MCF 10A (cell line): Measurements from ENCODE around the gene C2orf78. TPM values are rescaled to one million over a fixed set of nuclear protein-coding genes. Genes with fewer than 3 reads are reported as not detected.

ENCODE experiments used
- BruUV-seq: library from RNA; stranded (reverse); fragments of 400-500 nt; replicated peaks from 2 replicates; lab custom pipeline; 2021; lab: Mats Ljungman, UMichigan
- CTCF ChIA-PET: fragments of 300-600 bp; sonication (Branson Sonifier 250); formaldehyde crosslinking; extraction: SDS; loops from one replicate; lab custom pipeline; 2021; ENCODE audit warnings: antibody characterized with exemption, inconsistent platforms; lab: Yijun Ruan, JAX
- POLR2A ChIA-PET: fragments of 300-600, 350-650 bp; sonication (Branson Sonifier 250); formaldehyde crosslinking; extraction: SDS; loops from one replicate; lab custom pipeline; 2020; ENCODE audit warnings: antibody characterized with exemption, inconsistent platforms; lab: Yijun Ruan, JAX
- DNase-seq: peaks from one replicate; pipeline ENCODE4 v3.0.0-alpha.2; 2018; ENCODE audit not compliant: unreplicated experiment
- H3K27ac Mint-ChIP-seq: one replicate; pipeline ENCODE4 v1.8.0; 2022; ENCODE audit warnings: mild to moderate bottlenecking, low read depth, mixed read lengths; ENCODE audit not compliant: unreplicated experiment
- H3K27me3 Mint-ChIP-seq: one replicate; pipeline ENCODE4 v1.8.0; 2022; ENCODE audit warnings: mixed read lengths; ENCODE audit not compliant: insufficient read depth, unreplicated experiment
- H3K36me3 Mint-ChIP-seq: one replicate; pipeline ENCODE4 v1.8.0; 2022; ENCODE audit warnings: mild to moderate bottlenecking, moderate library complexity, mixed read lengths; ENCODE audit not compliant: insufficient read depth, unreplicated experiment
- H3K4me1 Mint-ChIP-seq: one replicate; pipeline ENCODE4 v1.8.0; 2022; ENCODE audit warnings: mixed read lengths; ENCODE audit not compliant: insufficient read depth, unreplicated experiment
- H3K4me3 Mint-ChIP-seq: one replicate; pipeline ENCODE4 v1.8.0; 2022; ENCODE audit warnings: mild to moderate bottlenecking, moderate library complexity, mixed read lengths; ENCODE audit not compliant: unreplicated experiment
- H3K9me3 Mint-ChIP-seq: one replicate; pipeline ENCODE4 v1.8.0; 2022; ENCODE audit warnings: mixed read lengths; ENCODE audit not compliant: unreplicated experiment
- intact Hi-C: fragments of 100-400 bp; cut with micrococcal nuclease; formaldehyde crosslinking; loops from 2 replicates; pipeline ENCODE4 v1.14.1; 2022
- total RNA-seq: library from RNA; stranded (reverse); gene quantifications from 2 replicates; pipeline ENCODE4 v1.2.3, GENCODE V29; 2022
- TF ChIP-seq, protein P1 (sequence below): fragments of 200-600 bp; IDR thresholded peaks from one replicate; pipeline ENCODE4 v1.8.0; 2022; ENCODE audit warnings: antibody characterized with exemption, mild to moderate bottlenecking; ENCODE audit not compliant: unreplicated experiment

The C2orf78 gene
- total RNA-seq, 1 experiment from 2014 or later = not detected

DNA sequence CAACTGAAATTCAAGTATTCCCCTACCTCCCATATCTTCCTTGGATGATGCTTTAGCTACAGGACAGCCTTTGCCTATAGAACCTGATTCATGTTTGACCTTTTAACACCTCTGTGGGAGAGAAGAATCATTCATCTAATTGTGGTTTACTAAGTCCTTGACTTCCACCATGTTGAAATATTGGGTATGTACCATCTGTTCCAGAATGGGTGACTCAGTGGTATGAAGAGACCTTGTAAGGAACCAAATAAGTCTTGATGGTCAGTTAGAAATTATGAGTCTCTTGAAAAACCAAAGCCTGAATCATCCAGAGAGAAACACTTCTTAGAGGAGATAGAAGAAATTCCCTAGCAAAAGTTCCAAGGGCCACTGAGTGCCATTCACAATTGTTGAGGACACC lies 72.2 kb downstream of the C2orf78 start:
- CTCF ChIA-PET = no interaction called here
- H3K4me1 Mint-ChIP-seq = peaks cover 8% of the 10 kb centered on the region
- H3K9me3 Mint-ChIP-seq = no peaks in the 10 kb centered on the region
- H3K4me3 Mint-ChIP-seq = no peak overlapping the region
- no peaks in the 10 kb centered on the region for H3K27me3 Mint-ChIP-seq
- no TSS peak for BruUV-seq
- intact Hi-C loops = loop anchor here (10.0 kb wide), 1 partner anchor 129 kb away; the partner anchor contains the start of gene TET3
- POLR2A ChIA-PET = interaction anchor here (1.7 kb wide), 1 partner anchor 71 kb away, joined by 3 read pairs; no protein-coding TSS in a partner anchor
- DNase-seq = peak; percentile 55
- TF ChIP-seq, protein P1, sequence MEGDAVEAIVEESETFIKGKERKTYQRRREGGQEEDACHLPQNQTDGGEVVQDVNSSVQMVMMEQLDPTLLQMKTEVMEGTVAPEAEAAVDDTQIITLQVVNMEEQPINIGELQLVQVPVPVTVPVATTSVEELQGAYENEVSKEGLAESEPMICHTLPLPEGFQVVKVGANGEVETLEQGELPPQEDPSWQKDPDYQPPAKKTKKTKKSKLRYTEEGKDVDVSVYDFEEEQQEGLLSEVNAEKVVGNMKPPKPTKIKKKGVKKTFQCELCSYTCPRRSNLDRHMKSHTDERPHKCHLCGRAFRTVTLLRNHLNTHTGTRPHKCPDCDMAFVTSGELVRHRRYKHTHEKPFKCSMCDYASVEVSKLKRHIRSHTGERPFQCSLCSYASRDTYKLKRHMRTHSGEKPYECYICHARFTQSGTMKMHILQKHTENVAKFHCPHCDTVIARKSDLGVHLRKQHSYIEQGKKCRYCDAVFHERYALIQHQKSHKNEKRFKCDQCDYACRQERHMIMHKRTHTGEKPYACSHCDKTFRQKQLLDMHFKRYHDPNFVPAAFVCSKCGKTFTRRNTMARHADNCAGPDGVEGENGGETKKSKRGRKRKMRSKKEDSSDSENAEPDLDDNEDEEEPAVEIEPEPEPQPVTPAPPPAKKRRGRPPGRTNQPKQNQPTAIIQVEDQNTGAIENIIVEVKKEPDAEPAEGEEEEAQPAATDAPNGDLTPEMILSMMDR = no peak
- no peak overlapping the region for H3K27ac Mint-ChIP-seq
- H3K36me3 Mint-ChIP-seq = peaks cover 61% of the 10 kb centered on the region

- POLR2A ChIA-PET = interaction anchor here (0.6 to 1.0 kb wide), 3 partner anchors 14 to 31 kb away, joined by 3 to 4 read pairs (median 4); partner anchors contain the start of gene STAMBP
- intact Hi-C loops = loop anchor here (10.0 kb wide), 1 partner anchor 125 kb away; the partner anchor contains the start of gene TET3
- TF ChIP-seq, protein P1 = no peak
- peak; percentile 68 for DNase-seq
- no peak overlapping the region for H3K27ac Mint-ChIP-seq
- H3K4me3 Mint-ChIP-seq = no peak overlapping the region
- H3K4me1 Mint-ChIP-seq = peaks cover 8% of the 10 kb centered on the region
- H3K9me3 Mint-ChIP-seq = no peaks in the 10 kb centered on the region
- H3K36me3 Mint-ChIP-seq = peaks cover 96% of the 10 kb centered on the region
- no TSS peak for BruUV-seq
- no peaks in the 10 kb centered on the region for H3K27me3 Mint-ChIP-seq
- CTCF ChIA-PET = interaction anchor here (0.6 kb wide), 1 partner anchor 27 kb away, joined by 3 read pairs; no protein-coding TSS in a partner anchor
Observed at GRCh38 chr2:73859721-73860586, 76.0 kb downstream of the C2orf78 start.

DNA sequence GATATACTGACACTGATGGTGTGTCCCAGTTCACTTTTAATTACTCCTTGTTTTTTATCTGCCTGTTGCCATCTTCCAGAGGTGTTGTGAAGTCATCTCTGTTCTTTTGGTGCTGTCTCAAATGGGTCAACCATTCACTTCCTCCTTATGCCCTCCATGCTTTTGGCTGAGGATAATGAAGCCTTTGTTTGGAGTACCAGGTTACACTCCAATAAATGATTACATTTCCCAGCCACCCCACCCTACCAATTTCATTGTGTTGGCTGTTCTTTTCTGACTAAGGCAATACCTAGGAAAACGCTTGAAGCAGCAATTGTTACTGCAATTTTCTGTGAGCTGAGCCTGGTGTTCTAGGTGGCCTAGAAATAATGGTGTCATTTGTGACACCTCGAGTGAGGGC lies 79.0 kb downstream of the C2orf78 start:
- intact Hi-C loops = no loop called here
- BruUV-seq = no TSS peak
- POLR2A ChIA-PET = interaction anchor here (0.5 kb wide), 1 partner anchor 91 kb away, joined by 3 read pairs; no protein-coding TSS in a partner anchor

More for the DNA sequence above, 79.0 kb downstream of the C2orf78 start:
- DNase-seq = no peak
- Mint-ChIP-seq H3K9me3 (no peaks in the 10 kb centered on the region), H3K4me3 (no peak overlapping the region), H3K27me3 (no peaks in the 10 kb centered on the region), H3K36me3 (peaks cover 86% of the 10 kb centered on the region), H3K27ac (no peak overlapping the region), H3K4me1 (no peaks in the 10 kb centered on the region)
- TF ChIP-seq, protein P1 = no peak
- CTCF ChIA-PET = no interaction called here

Other genes with a start within 250 kb of the C2orf78 start
- not detected in 2 replicates for gene NAT8, start 141.8 kb upstream of the C2orf78 start, total RNA-seq
- gene TPRKB, start 46.8 kb upstream of the C2orf78 start, total RNA-seq = 40.4 and 51.0 TPM in 2 replicates
- gene DUSP11, start 4.1 kb upstream of the C2orf78 start, total RNA-seq = 45.0 and 46.3 TPM in 2 replicates
- 64.9 and 66.3 TPM in 2 replicates for gene STAMBP, start 44.8 kb downstream of the C2orf78 start, total RNA-seq
- not detected in 2 replicates for gene ACTG2, start 108.8 kb downstream of the C2orf78 start, total RNA-seq
- 74.4 and 92.3 TPM in 2 replicates for gene DGUOK, start 142.7 kb downstream of the C2orf78 start, total RNA-seq
- gene TET3, start 200.7 kb downstream of the C2orf78 start, total RNA-seq = 15.0 and 17.5 TPM in 2 replicates